ENCODE measurements around the gene SMIM24. TPM values are rescaled to one million over a fixed set of nuclear protein-coding genes. Genes with fewer than 3 reads are reported as not detected.

Gene SMIM24
- polyA plus RNA-seq, 1 experiment, result 0.12 TPM

DNA sequence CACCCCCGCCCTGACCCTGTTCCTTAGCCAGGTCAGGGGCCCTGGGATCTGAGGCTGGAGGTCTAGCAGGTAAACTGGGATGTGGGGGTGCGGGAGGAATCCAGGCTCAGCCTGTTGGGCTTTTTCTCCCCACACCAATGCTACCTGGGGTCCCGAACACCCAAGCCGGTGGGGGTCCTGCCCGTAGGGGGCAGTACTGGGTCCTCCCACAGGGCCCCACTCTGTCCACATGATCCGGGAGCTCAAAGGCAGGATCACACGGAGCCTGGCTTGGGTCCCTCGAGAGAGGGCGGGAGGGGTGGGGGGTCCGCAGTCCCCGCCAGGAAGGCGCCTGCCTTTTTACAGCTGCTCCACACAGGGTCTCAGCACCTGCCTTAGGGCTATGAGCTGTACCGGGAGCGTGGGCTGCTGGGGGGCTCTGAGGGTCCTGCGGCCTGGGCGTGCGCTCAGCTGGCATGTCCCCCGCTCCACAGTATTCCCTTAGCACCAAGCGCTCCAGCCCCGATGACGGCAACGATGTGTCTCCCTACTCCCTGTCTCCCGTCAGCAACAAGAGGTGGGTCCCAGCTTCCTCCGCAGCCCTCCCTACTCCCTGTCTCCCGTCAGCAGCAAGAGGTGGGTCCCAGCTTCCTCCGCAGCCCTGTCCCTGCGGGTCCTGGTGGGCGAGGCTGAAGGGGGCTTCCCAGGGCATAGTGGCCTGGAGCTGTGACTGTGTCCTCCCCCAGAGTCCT is 46.3 kb upstream of the SMIM24 start:
- DNase-seq (ENCODE audit: low read depth), result no peak
- Histone ChIP-seq H3K27me3 (ENCODE audit: control insufficient read depth, insufficient read depth, low read length) (no peaks in the 10 kb centered on the region), H3K36me3 (ENCODE audit: control insufficient read depth, insufficient read depth, low read length) (peaks cover 40% of the 10 kb centered on the region), H3K4me3 (ENCODE audit: low read depth, low read length) (no peak overlapping the region)
- TF ChIP-seq, protein P1, sequence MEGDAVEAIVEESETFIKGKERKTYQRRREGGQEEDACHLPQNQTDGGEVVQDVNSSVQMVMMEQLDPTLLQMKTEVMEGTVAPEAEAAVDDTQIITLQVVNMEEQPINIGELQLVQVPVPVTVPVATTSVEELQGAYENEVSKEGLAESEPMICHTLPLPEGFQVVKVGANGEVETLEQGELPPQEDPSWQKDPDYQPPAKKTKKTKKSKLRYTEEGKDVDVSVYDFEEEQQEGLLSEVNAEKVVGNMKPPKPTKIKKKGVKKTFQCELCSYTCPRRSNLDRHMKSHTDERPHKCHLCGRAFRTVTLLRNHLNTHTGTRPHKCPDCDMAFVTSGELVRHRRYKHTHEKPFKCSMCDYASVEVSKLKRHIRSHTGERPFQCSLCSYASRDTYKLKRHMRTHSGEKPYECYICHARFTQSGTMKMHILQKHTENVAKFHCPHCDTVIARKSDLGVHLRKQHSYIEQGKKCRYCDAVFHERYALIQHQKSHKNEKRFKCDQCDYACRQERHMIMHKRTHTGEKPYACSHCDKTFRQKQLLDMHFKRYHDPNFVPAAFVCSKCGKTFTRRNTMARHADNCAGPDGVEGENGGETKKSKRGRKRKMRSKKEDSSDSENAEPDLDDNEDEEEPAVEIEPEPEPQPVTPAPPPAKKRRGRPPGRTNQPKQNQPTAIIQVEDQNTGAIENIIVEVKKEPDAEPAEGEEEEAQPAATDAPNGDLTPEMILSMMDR (IDR thresholded peaks at IDR 0.05; ENCODE audit: insufficient read depth, low read depth, low read length), result no peak
- ChIA-PET CTCF (interaction anchor here (0.6 to 0.8 kb wide), 2 partner anchors 14 to 154 kb away, joined by 3 to 4 read pairs; no protein-coding TSS in a partner anchor), POLR2A (no interaction called here)

DNA sequence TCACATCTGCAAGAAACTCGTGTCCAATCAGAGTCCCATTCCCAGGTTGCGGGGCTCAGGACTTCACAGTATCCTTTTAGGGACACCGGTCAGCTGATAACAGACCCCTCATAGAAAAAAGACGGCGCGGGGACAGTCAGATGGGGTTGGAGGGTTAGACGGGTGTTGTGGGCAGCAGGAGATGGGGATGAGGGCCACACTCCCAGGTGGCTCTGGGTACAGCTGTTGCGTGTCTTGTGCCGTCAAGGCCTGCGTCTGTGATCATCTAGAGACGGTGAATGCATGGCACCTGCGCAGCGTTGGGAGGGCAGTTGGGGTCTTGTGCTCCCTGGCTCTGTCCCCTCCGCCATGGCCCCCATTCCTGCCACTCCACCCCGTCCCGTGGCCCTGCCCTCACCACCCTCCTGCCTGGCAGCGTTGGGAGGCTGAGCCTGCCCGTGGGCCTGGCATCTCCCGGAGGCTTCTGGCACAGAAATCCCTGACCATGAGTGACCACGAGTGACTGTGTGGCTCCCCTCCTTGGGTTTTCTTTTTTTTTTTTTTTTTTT is 44.7 kb upstream of the SMIM24 start:
- TF ChIP-seq, protein P1 (IDR thresholded peaks at IDR 0.05; ENCODE audit: insufficient read depth, low read depth, low read length), result no peak
- Histone ChIP-seq H3K27me3 (ENCODE audit: control insufficient read depth, insufficient read depth, low read length) (no peaks in the 10 kb centered on the region), H3K36me3 (ENCODE audit: control insufficient read depth, insufficient read depth, low read length) (peaks cover 40% of the 10 kb centered on the region), H3K4me3 (ENCODE audit: low read depth, low read length) (no peak overlapping the region)
- ChIA-PET POLR2A (no interaction called here), CTCF (no interaction called here)
- no peak for DNase-seq (ENCODE audit: low read depth)

DNA sequence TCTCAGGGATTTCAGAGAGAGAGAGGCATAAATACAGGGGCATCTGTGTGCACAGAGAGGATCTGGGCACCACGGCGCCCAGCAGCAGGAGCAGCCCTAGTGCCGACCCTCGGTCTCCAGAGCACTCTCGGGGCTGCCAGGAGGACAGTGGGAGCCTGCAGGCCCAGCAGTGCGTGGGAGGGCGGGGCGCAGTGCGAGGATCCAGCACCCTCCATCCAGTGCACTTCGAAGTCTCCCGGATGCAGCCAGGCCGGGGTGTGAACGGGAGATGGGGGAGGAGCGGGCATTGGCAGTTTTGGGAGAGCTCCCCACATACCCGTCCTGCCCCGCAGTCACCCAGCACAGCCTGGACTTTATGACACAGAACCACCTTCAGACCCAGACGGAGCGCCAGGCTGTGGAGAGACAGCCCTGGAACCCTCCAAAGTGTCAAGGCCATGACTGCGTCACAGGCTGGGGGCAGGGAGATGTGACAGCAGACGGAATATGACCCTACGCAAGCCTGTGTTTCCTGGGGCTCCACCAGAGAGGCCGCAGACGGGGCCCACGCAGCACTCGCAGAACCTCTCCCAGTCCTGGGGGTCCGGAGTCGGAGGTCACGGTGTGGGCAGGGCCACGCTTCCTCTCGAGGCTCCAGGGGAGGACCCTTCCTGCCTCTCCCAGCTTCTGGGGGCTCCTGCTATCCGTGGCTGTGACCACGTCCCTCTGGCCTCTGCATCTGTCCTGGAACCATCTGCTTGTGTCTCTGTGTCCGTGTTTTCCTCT is 43.9 kb upstream of the SMIM24 start:
- no peak for DNase-seq (ENCODE audit: low read depth)
- POLR2A ChIA-PET, result no interaction called here
- H3K36me3 ChIP-seq (ENCODE audit: control insufficient read depth, insufficient read depth, low read length), result peaks cover 42% of the 10 kb centered on the region
- H3K27me3 ChIP-seq (ENCODE audit: control insufficient read depth, insufficient read depth, low read length), result no peaks in the 10 kb centered on the region
- H3K4me3 ChIP-seq (ENCODE audit: low read depth, low read length), result no peak overlapping the region
- CTCF ChIA-PET, result no interaction called here
- TF ChIP-seq, protein P1 (IDR thresholded peaks at IDR 0.05; ENCODE audit: insufficient read depth, low read depth, low read length), result no peak

DNA sequence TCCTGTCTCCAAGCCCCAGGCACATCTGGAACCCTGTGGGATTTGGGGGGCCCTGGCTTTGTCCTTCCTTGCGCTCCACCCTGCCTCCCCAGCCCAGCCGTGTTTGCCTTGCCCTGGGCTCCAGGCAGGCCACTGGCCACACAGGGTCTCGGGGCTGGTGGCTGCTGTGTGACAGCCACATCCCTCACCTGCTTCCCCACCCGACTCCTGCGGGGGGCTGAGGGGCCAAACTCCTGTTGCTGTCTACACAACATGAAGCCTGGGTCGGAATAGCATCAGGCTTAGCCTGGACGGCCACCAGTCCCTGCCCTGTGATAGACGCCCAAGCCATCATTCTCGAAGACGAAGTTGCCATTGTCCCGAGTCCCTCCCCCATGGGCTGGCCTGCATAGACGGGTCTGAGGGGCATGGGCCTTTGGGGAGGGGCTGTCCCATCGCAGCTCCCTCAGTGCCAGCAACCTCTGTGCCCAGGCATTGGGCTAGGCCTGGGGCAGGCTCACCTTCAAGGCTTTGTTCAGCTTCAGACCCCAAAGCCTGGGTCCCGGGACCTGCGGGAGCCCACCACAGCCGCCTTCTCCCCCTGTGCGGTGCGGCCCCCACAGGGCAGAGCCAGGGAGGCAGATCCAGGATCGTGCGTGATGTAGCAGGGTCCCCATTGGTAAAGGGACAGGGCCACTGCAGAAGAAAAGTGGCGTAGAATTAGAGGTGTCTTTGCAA is 43.2 kb upstream of the SMIM24 start:
- POLR2A ChIA-PET, result no interaction called here
- Histone ChIP-seq H3K4me3 (ENCODE audit: low read depth, low read length) (no peak overlapping the region), H3K27me3 (ENCODE audit: control insufficient read depth, insufficient read depth, low read length) (no peaks in the 10 kb centered on the region), H3K36me3 (ENCODE audit: control insufficient read depth, insufficient read depth, low read length) (peaks cover 44% of the 10 kb centered on the region)
- DNase-seq (ENCODE audit: low read depth), result no peak
- CTCF ChIA-PET, result interaction anchor here (1.6 kb wide), 1 partner anchor 24 kb away, joined by 4 read pairs; no protein-coding TSS in a partner anchor
- TF ChIP-seq, protein P1 (IDR thresholded peaks at IDR 0.05; ENCODE audit: insufficient read depth, low read depth, low read length), result no peak
